COLO668 (cell line): ENCODE data around the gene ZNF169.
"Not testable (repeated sequence)": the region's sequence is repeated elsewhere in the genome, so short reads cannot be mapped to it uniquely, and the experiment has no call there.

Source experiments
- DNase-seq: peaks from one replicate; lab custom pipeline; 2025; ENCODE audit not compliant: unreplicated experiment; lab: John Stamatoyannopoulos, UW

The ZNF169 gene

GRCh38 chr9:94341703-94342102 is 82.6 kb downstream of the ZNF169 start:
- DNase-seq = not testable (repeated sequence)

GRCh38 chr9:94347451-94347850 is 88.4 kb downstream of the ZNF169 start:
- not testable (repeated sequence) for DNase-seq

GRCh38 chr9:94348754-94349153 is 89.7 kb downstream of the ZNF169 start:
- DNase-seq = not testable (repeated sequence)
